Thyroid gland (tissue), 4 donors: ENCODE results near the gene BOK.

Experiments used
- CTCF ChIP-seq, 6 experiments: fragments of 200-600 bp in 3 of 6; fragments of 450-650 bp in 3 of 6; sonication (generic) in 3 of 6; IDR thresholded peaks; one replicate each; pipeline ENCODE4 v1.5.1; 2016 to 2019; ENCODE audit warnings: antibody characterized with exemption in 6 of 6, mild to moderate bottlenecking in 2 of 6, inconsistent platforms in 1 of 6, moderate library complexity in 1 of 6
- POLR2A ChIP-seq, 2 donors: fragments of 450-650 bp; IDR thresholded peaks; one replicate each; pipeline ENCODE4 v1.6.1; 2017; ENCODE audit warnings: antibody characterized with exemption in 2 of 2, mild to moderate bottlenecking in 2 of 2, moderate library complexity in 1 of 2

DNA sequence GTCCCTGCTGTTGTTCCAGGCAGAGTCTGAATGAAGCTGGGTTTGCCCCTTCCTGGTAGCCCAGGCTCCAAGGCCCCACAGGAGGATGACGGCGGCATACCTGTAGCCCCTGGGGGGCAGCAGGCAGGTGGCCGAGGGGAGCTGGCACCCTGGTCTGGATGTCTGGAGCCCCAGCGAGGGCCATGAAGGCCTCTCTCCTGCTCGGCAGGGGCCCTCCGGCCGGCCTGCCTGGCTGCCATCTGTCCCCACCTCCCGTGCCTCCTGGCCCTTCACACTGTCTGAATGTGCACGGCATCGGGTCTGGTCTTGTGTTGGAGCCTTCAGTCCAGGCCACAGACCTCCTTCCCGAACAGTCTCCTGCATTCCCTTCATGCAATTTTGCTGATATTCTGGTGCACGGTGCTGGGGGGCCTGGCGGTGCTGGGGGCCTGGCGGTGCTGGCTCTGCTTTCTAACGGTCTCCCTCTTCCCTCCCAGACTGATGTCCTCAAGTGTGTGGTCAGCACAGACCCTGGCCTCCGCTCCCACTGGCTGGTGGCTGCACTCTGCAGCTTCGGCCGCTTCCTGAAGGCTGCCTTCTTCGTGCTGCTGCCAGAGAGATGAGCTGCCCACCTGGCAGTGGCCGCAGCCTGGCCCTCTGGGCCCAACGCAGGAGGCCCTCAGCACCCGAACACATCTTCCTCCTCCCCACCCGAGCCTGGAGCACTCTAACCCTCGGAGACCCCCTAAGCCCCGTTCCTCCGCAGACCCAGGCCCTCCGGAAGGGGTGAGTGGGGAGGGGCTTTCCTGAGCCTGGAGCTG is 13.5 kb downstream of the BOK start:
- TF ChIP-seq POLR2A (IDR thresholded peaks at IDR 0.05) (no peak), CTCF (IDR thresholded peaks at IDR 0.05) (no peak)
